Choroid plexus epithelial cell (primary cell): ENCODE results near the gene TCF12.
A peak's percentile ranks its signal among the peaks of the same experiment; 100 is the strongest.

Experiments used
- DNase-seq: peaks from one replicate; pipeline ENCODE4 v3.0.0-alpha.2; 2010; ENCODE audit warnings: low read depth
- H3K4me3 ChIP-seq: 2 replicates; pipeline ENCODE4 v1.5.1; 2011; ENCODE audit warnings: low read depth, mild to moderate bottlenecking, control low read depth, low read length, moderate library complexity
- TF ChIP-seq, protein P1 (sequence below): conservative IDR thresholded peaks from 2 replicates; pipeline ENCODE4 v1.5.1; 2011; ENCODE audit warnings: low read depth, mild to moderate bottlenecking, control low read depth, inconsistent platforms, low read length, moderate library complexity

TCF12 gene

DNA sequence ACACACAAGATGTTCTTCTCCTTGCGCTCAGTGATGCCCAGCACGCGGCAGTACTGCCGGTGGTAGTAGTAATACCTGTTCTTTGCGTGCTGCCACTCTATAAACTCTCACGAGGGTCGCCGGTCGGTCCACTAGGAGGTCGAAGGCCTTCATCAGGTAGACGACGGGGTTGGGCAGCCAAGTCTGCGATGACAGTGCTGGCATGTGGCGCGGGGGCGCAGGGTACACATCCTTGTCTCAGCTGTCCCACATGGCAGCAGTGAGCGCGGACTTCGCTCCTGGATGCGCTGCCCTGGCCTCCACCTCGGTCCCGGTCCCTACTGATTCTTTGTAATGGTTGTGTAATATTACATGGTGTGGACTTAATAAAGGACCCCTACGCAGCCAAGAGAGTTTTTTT lies 407.8 kb downstream of the TCF12 start:
- no peak for DNase-seq
- TF ChIP-seq, protein P1, sequence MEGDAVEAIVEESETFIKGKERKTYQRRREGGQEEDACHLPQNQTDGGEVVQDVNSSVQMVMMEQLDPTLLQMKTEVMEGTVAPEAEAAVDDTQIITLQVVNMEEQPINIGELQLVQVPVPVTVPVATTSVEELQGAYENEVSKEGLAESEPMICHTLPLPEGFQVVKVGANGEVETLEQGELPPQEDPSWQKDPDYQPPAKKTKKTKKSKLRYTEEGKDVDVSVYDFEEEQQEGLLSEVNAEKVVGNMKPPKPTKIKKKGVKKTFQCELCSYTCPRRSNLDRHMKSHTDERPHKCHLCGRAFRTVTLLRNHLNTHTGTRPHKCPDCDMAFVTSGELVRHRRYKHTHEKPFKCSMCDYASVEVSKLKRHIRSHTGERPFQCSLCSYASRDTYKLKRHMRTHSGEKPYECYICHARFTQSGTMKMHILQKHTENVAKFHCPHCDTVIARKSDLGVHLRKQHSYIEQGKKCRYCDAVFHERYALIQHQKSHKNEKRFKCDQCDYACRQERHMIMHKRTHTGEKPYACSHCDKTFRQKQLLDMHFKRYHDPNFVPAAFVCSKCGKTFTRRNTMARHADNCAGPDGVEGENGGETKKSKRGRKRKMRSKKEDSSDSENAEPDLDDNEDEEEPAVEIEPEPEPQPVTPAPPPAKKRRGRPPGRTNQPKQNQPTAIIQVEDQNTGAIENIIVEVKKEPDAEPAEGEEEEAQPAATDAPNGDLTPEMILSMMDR = no peak
- no peak overlapping the region for H3K4me3 ChIP-seq

DNA sequence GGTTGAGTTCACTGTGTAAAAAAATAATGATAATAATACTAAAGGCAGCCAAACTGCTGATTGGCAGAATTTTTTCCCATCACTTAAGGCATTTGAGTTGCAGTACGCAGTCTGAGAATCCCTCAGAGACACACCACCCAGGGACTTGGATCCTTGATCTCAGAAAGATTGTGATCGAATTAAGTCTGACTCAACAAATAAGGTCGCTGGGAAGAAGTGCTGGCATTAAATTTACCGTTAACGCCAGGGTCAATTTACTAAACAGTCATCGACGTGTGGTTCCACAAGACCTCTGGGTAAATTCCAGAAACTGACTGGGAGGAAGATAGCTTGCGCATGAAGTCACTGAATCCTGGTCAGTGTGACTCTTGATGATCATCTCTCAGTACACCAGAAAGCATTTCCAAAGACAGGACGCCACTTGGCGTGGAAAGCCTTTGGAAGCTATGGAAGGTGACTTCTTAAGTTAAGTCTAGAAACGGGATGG lies 409.6 kb downstream of the TCF12 start:
- no peak overlapping the region for H3K4me3 ChIP-seq
- TF ChIP-seq, protein P1 = no peak

DNA sequence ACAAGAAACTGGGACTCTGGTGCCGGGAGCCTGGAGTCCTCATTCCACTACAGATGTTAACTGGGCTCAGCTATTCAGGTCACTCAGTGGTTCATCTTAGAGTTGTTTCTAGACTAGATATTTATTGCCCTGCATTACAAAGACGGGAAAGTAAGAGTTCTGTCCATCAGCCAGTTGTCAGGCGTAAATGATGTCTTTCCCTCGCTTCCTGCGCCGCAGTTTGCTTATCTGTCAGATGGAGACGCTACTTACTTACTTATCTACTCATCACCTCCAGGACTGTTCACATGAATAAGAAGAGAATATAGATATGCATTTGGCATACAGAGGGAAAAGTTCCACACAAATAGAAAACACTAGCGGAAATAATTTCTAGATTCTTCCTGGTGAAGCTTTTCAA lies 410.0 kb downstream of the TCF12 start:
- no peak overlapping the region for H3K4me3 ChIP-seq
- TF ChIP-seq, protein P1 = no peak
- DNase-seq = no peak

More for the DNA sequence above, 409.6 kb downstream of the TCF12 start:
- DNase-seq = peak; percentile 83

GRCh38 chr15:57328897-57329296 lies 410.5 kb downstream of the TCF12 start:
- DNase-seq = no peak
- TF ChIP-seq, protein P1 = no peak
- no peak overlapping the region for H3K4me3 ChIP-seq

GRCh38 chr15:57329582-57330367 lies 411.3 kb downstream of the TCF12 start:
- DNase-seq = no peak
- H3K4me3 ChIP-seq = no peak overlapping the region
- TF ChIP-seq, protein P1 = no peak

GRCh38 chr15:57330619-57331340 lies 412.3 kb downstream of the TCF12 start:
- no peak for DNase-seq
- no peak overlapping the region for H3K4me3 ChIP-seq
- TF ChIP-seq, protein P1 = no peak

- TF ChIP-seq, protein P1 = no peak
- DNase-seq = no peak
- H3K4me3 ChIP-seq = no peak overlapping the region
Measured at GRCh38 chr15:57332326-57332725, 413.9 kb downstream of the TCF12 start.
